Liver (tissue), 9 donors: Measurements from ENCODE around the gene GSTA1. TPM values are rescaled to one million over a fixed set of nuclear protein-coding genes. Genes with fewer than 3 reads are reported as not detected.

Experiments
- DNase-seq: peaks from one replicate; pipeline ENCODE4 v3.0.0-alpha.2; 2017; ENCODE audit warnings: low spot score
- H3K27ac ChIP-seq, 2 donors: one replicate each; pipeline ENCODE4 v1.7.0; 2013; ENCODE audit warnings: inconsistent platforms in 2 of 2, low read length in 2 of 2, control low read depth in 1 of 2, low read depth in 1 of 2, mild to moderate bottlenecking in 1 of 2
- H3K27me3 ChIP-seq, 4 donors: one replicate each; pipeline versions ENCODE4 v1.6.1 to v1.7.0; 2013; ENCODE audit warnings: low read length in 3 of 4, inconsistent platforms in 1 of 4, mild to moderate bottlenecking in 1 of 4, moderate library complexity in 1 of 4; ENCODE audit not compliant: control insufficient read depth in 4 of 4, insufficient read depth in 4 of 4
- H3K36me3 ChIP-seq, 4 donors: one replicate each; pipeline versions ENCODE4 v1.6.1 to v1.7.0; 2013; ENCODE audit warnings: low read length in 3 of 4, mild to moderate bottlenecking in 3 of 4, low read depth in 1 of 4, moderate library complexity in 1 of 4; ENCODE audit not compliant: control insufficient read depth in 4 of 4, insufficient read depth in 3 of 4
- H3K4me1 ChIP-seq, 4 donors: one replicate each; pipeline versions ENCODE4 v1.6.1 to v1.7.0; 2013; ENCODE audit warnings: low read length in 3 of 4, mild to moderate bottlenecking in 3 of 4, moderate library complexity in 1 of 4; ENCODE audit not compliant: control insufficient read depth in 4 of 4, insufficient read depth in 4 of 4
- H3K4me3 ChIP-seq, 3 donors: one replicate each; pipeline versions ENCODE4 v1.6.1 to v1.7.0; 2013; ENCODE audit warnings: low read length in 3 of 3, control low read depth in 1 of 3, low read depth in 1 of 3, mild to moderate bottlenecking in 1 of 3
- H3K9ac ChIP-seq, 2 donors: one replicate each; pipeline ENCODE4 v1.7.0; 2013; ENCODE audit warnings: low read length in 2 of 2, mild to moderate bottlenecking in 2 of 2, moderate library complexity in 2 of 2, control low read depth in 1 of 2, low read depth in 1 of 2
- H3K9me3 ChIP-seq, 4 donors: one replicate each; pipeline versions ENCODE4 v1.6.1 to v1.7.0; 2013; ENCODE audit warnings: low read length in 3 of 4; ENCODE audit not compliant: control insufficient read depth in 4 of 4
- HNF4A ChIP-seq, 2 donors: conservative IDR thresholded peaks; 2 replicates each; pipeline ENCODE4 v1.6.1; 2016; ENCODE audit warnings: antibody characterized with exemption in 2 of 2, mild to moderate bottlenecking in 2 of 2
- JUND ChIP-seq, 2 donors: IDR thresholded peaks; 2 replicates each; pipeline ENCODE4 v1.6.1; 2016; ENCODE audit warnings: antibody characterized with exemption in 2 of 2
- RAD21 ChIP-seq, 2 donors: IDR thresholded peaks; 2 replicates each; pipeline ENCODE4 v1.6.1; 2016; ENCODE audit warnings: antibody characterized with exemption in 2 of 2, mild to moderate bottlenecking in 2 of 2
- RXRA ChIP-seq, 2 donors: IDR thresholded peaks; 2 replicates each; pipeline ENCODE4 v1.6.1; 2017 to 2018; ENCODE audit warnings: antibody characterized with exemption in 2 of 2, mild to moderate bottlenecking in 1 of 2
- WGBS: extraction: QIAGEN DNeasy Blood & Tissue Kit; methylation state at CpG from one replicate; pipeline ENCODE4 v1.1.7; 2013; 5-methylcytosine and 5-hydroxymethylcytosine counted together
- polyA plus RNA-seq, 2 donors: library from polyadenylated mRNA; stranded (reverse) in 1 of 2; unstranded in 1 of 2; fragments of 200-250 nt in 1 of 2; fragments of >200 nt in 1 of 2; fragmentation: Nextera tagmentation in 1 of 2; extraction: Ambion mirVana in 1 of 2; gene quantifications; one replicate each; pipeline versions ENCODE4 v1.2.1 to v1.2.3, GENCODE V29; 2013 to 2015
- total RNA-seq, 2 donors: library from RNA; depleted of rRNA; stranded (reverse); fragments of >200 nt; gene quantifications; one replicate each; pipeline ENCODE4 v1.2.3, GENCODE V29; 2014
- TF ChIP-seq, protein P1 (sequence below): IDR thresholded peaks from 2 replicates; pipeline ENCODE4 v1.6.1; 2016; ENCODE audit warnings: antibody characterized with exemption
- donor health status: healthy.
- donor health status: healthy.
- donor health status: healthy.
- donor health status: healthy.
- donor health status: healthy.

Gene GSTA1
- total and polyA plus RNA-seq, 4 donors: 59.4 to 247 (median 145) TPM

DNA sequence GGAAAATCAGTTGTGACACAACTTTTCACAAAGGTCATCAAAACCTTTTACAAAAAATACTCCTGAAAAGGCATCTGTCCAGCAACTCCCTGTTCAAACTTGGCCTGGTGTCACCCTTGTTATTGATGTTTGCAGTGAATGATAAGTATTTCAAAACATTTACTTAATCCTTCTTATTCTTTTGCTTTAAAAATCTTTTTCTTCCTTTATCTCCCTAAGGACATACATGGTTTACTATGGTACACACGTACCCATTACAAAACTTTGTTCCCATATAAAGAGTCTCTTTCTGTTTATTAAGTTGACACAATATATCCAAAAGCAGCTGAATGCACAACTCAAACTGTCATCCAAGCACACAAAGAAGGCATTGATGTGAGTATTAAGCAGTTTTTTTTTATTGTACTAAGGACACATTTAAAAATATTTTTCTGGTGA, 57.8 kb downstream of the GSTA1 start (continued):
- TF ChIP-seq, protein P1, sequence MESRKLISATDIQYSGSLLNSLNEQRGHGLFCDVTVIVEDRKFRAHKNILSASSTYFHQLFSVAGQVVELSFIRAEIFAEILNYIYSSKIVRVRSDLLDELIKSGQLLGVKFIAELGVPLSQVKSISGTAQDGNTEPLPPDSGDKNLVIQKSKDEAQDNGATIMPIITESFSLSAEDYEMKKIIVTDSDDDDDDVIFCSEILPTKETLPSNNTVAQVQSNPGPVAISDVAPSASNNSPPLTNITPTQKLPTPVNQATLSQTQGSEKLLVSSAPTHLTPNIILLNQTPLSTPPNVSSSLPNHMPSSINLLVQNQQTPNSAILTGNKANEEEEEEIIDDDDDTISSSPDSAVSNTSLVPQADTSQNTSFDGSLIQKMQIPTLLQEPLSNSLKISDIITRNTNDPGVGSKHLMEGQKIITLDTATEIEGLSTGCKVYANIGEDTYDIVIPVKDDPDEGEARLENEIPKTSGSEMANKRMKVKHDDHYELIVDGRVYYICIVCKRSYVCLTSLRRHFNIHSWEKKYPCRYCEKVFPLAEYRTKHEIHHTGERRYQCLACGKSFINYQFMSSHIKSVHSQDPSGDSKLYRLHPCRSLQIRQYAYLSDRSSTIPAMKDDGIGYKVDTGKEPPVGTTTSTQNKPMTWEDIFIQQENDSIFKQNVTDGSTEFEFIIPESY: peak; percentile 29
- TF ChIP-seq JUND (IDR thresholded peaks at IDR 0.05): peak; percentile 42

DNA sequence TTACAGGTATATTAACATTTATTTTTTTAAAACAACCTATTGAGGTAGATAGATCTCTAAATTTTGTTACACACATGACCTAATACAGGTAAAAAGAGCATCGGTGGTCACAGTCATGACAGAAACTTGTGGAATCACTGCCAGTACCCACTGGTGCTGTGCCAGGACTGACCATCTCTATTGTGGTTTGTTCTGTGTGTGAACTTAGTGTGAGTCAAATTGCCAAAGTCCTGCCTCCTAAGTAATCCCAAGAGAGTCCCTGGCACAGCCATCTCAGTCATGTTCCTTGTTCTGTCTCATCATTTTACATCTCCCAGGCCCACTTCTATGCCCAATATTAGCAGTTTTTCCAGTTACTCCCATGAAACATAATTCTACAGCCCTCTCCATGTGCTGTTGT, 61.7 kb downstream of the GSTA1 start:
- Histone ChIP-seq H3K27ac (no peak overlapping the region), H3K36me3 (no peaks in the 10 kb centered on the region), H3K9ac (no peak overlapping the region), H3K4me3 (no peak overlapping the region), H3K27me3 (no peaks in the 10 kb centered on the region), H3K9me3 (no peaks in the 10 kb centered on the region), H3K4me1 (peaks cover 0 to 38% (median 34%) of the 10 kb centered on the region in 4 donors)
- no peak for DNase-seq
- 45% methylated on average over 1 of the region's 1 CpG for WGBS
- TF ChIP-seq RAD21 (IDR thresholded peaks at IDR 0.05) (no peak), HNF4A (conservative IDR thresholded peaks at IDR 0.05) (peak in 1 of 2 donors; percentile 48), RXRA (IDR thresholded peaks at IDR 0.05) (peak in 1 of 2 donors; percentile 28), JUND (IDR thresholded peaks at IDR 0.05) (no peak)

Other genes starting within 250 kb of the GSTA1 start
- 10 to 100 TPM in 1 of 2 donors, 1 to 10 TPM in 1; 8.5 to 17.5 TPM for gene TRAM2, start 226.8 kb downstream of the GSTA1 start, total RNA-seq
- 10 to 100 TPM in 1 of 2 donors, 1 to 10 TPM in 1; 7.3 to 20.3 TPM for gene TRAM2, start 226.8 kb downstream of the GSTA1 start, polyA plus RNA-seq
- gene TMEM14A, start 132.7 kb downstream of the GSTA1 start, total RNA-seq: 10 to 100 TPM; 15.6 to 22.9 TPM
- 10 to 100 TPM; 23.0 to 63.6 TPM for gene TMEM14A, start 132.7 kb downstream of the GSTA1 start, polyA plus RNA-seq
- gene GSTA2, start 40.3 kb downstream of the GSTA1 start, total RNA-seq: 1 to 10 TPM; 2.0 to 2.2 TPM
- gene GSTA2, start 40.3 kb downstream of the GSTA1 start, polyA plus RNA-seq: 100 to 1,000 TPM in 1 of 2 donors, 1 to 10 TPM in 1; 1.4 to 110 TPM
- not detected for gene GSTA5, start 37.0 kb upstream of the GSTA1 start, total RNA-seq
- not detected for gene GSTA5, start 37.0 kb upstream of the GSTA1 start, polyA plus RNA-seq
- not detected for gene GSTA3, start 105.9 kb upstream of the GSTA1 start, total RNA-seq
- not detected for gene GSTA3, start 105.9 kb upstream of the GSTA1 start, polyA plus RNA-seq
- 10 to 100 TPM; 14.0 to 22.7 TPM for gene GSTA4, start 191.5 kb upstream of the GSTA1 start, total RNA-seq
- 10 to 100 TPM in 1 of 2 donors, 1 to 10 TPM in 1; 7.9 to 19.7 TPM for gene GSTA4, start 191.5 kb upstream of the GSTA1 start, polyA plus RNA-seq